ENCODE data around the gene BACH2.

DNA sequence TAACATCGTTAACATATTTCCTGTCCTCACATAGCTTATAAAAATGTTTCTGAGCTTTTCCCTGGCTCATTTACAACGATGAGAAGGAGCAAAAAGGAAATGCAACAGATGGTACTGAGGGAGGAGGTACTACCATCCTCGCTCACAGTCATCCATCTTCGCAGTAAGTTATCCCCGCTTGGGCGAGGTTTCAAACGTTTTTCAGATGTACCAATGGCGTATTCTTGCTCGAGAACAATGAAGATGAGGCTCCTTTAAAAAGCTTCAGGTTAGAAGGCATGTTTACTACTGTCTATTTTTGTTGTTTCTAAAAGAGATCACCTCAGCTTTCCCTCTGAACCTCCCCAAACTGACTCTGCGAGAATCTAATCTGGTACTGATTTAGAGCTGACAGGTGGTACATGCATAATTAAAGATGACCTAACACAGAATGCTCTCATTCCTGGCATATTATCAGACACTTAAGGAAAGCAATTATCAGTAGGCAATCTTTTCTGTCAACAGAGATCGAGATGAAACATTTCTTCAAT lies 223.6 kb downstream of the BACH2 start:
- no peak for TF ChIP-seq POLR2A (IDR thresholded peaks at IDR 0.05)
- TF ChIP-seq, protein P1, sequence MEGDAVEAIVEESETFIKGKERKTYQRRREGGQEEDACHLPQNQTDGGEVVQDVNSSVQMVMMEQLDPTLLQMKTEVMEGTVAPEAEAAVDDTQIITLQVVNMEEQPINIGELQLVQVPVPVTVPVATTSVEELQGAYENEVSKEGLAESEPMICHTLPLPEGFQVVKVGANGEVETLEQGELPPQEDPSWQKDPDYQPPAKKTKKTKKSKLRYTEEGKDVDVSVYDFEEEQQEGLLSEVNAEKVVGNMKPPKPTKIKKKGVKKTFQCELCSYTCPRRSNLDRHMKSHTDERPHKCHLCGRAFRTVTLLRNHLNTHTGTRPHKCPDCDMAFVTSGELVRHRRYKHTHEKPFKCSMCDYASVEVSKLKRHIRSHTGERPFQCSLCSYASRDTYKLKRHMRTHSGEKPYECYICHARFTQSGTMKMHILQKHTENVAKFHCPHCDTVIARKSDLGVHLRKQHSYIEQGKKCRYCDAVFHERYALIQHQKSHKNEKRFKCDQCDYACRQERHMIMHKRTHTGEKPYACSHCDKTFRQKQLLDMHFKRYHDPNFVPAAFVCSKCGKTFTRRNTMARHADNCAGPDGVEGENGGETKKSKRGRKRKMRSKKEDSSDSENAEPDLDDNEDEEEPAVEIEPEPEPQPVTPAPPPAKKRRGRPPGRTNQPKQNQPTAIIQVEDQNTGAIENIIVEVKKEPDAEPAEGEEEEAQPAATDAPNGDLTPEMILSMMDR (IDR thresholded peaks at IDR 0.05): no peak
- no peak for TF ChIP-seq POLR2AphosphoS5 (IDR thresholded peaks at IDR 0.05)

Data from stomach (tissue), 4 donors.